WTC11 (cell line): ENCODE measurements around the gene CKB. TPM values are rescaled to one million over a fixed set of nuclear protein-coding genes. Genes with fewer than 3 reads are reported as not detected.

Experiments used
- ATAC-seq: fragments of 200-7000 bp; cut with Tn5 transposase; 2 replicates; pipeline ENCODE4 v1.10.0; 2021; ENCODE audit warnings: mild to moderate bottlenecking, moderate library complexity
- CTCF ChIA-PET: fragments of 300-600 bp; sonication (Branson Sonifier 250); formaldehyde crosslinking; loops from one replicate; lab custom pipeline; 2021; ENCODE audit warnings: antibody characterized with exemption; lab: Charles Lee
- POLR2A ChIA-PET: fragments of 350-600 bp; sonication (Branson Sonifier 250); formaldehyde crosslinking; loops from one replicate; lab custom pipeline; 2021; ENCODE audit warnings: antibody characterized with exemption; lab: Charles Lee
- DNase-seq: peaks from one replicate; pipeline ENCODE4 v3.0.0; 2021; ENCODE audit warnings: low spot score
- H3K27ac Mint-ChIP-seq: 2 replicates; pipeline ENCODE4 v1.8.0; 2021; ENCODE audit warnings: mixed read lengths
- H3K27me3 Mint-ChIP-seq: 2 replicates; pipeline ENCODE4 v1.8.0; 2021; ENCODE audit warnings: low read depth, mild to moderate bottlenecking, moderate library complexity, mixed read lengths
- H3K36me3 Mint-ChIP-seq: 2 replicates; pipeline ENCODE4 v1.8.0; 2021; ENCODE audit warnings: mixed read lengths
- H3K4me1 Mint-ChIP-seq: 2 replicates; pipeline ENCODE4 v1.8.0; 2022; ENCODE audit warnings: mixed read lengths
- H3K4me3 Mint-ChIP-seq: 2 replicates; pipeline ENCODE4 v1.8.0; 2021; ENCODE audit warnings: mild to moderate bottlenecking, moderate library complexity, mixed read lengths
- H3K9me3 Mint-ChIP-seq: 2 replicates; pipeline ENCODE4 v1.8.0; 2021; ENCODE audit warnings: mixed read lengths
- ATF2 ChIP-seq: sonication (generic); formaldehyde crosslinking; IDR thresholded peaks from 2 replicates; pipeline ENCODE4 v1.8.1; 2022; ENCODE audit warnings: low read depth, missing genetic modification reagents, borderline replicate concordance
- CREM ChIP-seq: sonication (generic); formaldehyde crosslinking; IDR thresholded peaks from 2 replicates; pipeline ENCODE4 v1.8.1; 2022; ENCODE audit warnings: mild to moderate bottlenecking, missing genetic modification reagents, moderate library complexity
- E2F4 ChIP-seq: sonication (generic); formaldehyde crosslinking; IDR thresholded peaks from 2 replicates; pipeline ENCODE4 v1.8.1; 2022; ENCODE audit warnings: low read depth, mild to moderate bottlenecking, moderate library complexity, missing genetic modification reagents, borderline replicate concordance
- ESRRA ChIP-seq: sonication (generic); formaldehyde crosslinking; IDR thresholded peaks from 2 replicates; pipeline ENCODE4 v1.8.1; 2022; ENCODE audit warnings: mild to moderate bottlenecking, missing genetic modification reagents, borderline replicate concordance
- ETV6 ChIP-seq: sonication (generic); formaldehyde crosslinking; IDR thresholded peaks from 2 replicates; pipeline ENCODE4 v1.8.1; 2022; ENCODE audit warnings: mild to moderate bottlenecking, missing genetic modification reagents
- GTF2I ChIP-seq: fragments of 250-450 bp; sonication (Bioruptor Pico); conservative IDR thresholded peaks from 2 replicates; pipeline ENCODE4 v1.4.0; 2021; ENCODE audit warnings: mild to moderate bottlenecking
- NFATC4 ChIP-seq: fragments of 250-450 bp; sonication (Bioruptor Pico); IDR thresholded peaks from 2 replicates; pipeline ENCODE4 v1.9.0; 2021; ENCODE audit warnings: mild to moderate bottlenecking
- NFYB ChIP-seq: sonication (generic); formaldehyde crosslinking; conservative IDR thresholded peaks from 2 replicates; pipeline ENCODE4 v1.8.0; 2022; ENCODE audit warnings: low read depth, missing genetic modification reagents
- NR3C1 ChIP-seq: sonication (generic); formaldehyde crosslinking; conservative IDR thresholded peaks from 2 replicates; pipeline ENCODE4 v1.8.1; 2023; ENCODE audit warnings: low read depth, mild to moderate bottlenecking, missing genetic modification reagents
- SMAD3 ChIP-seq: sonication (generic); formaldehyde crosslinking; IDR thresholded peaks from 2 replicates; pipeline ENCODE4 v1.8.0; 2022; ENCODE audit warnings: missing genetic modification reagents, mild to moderate bottlenecking, borderline replicate concordance
- SOX15 ChIP-seq: fragments of 250-450 bp; sonication (Bioruptor Pico); IDR thresholded peaks from 2 replicates; pipeline ENCODE4 v1.9.0; 2021; ENCODE audit warnings: mild to moderate bottlenecking
- TEAD1 ChIP-seq: sonication (generic); formaldehyde crosslinking; IDR thresholded peaks from 2 replicates; pipeline ENCODE4 v1.8.0; 2022; ENCODE audit warnings: mild to moderate bottlenecking, missing genetic modification reagents
- ZNF671 ChIP-seq: fragments of 250-450 bp; sonication (Bioruptor Pico); IDR thresholded peaks from 2 replicates; pipeline ENCODE4 v1.8.0; 2021; ENCODE audit warnings: mild to moderate bottlenecking
- total RNA-seq: library from RNA; stranded (reverse); gene quantifications from 3 replicates; pipeline ENCODE4 v1.2.3, GENCODE V29; 2021
- TF ChIP-seq, protein P1 (sequence below): sonication (generic); formaldehyde crosslinking; IDR thresholded peaks from 2 replicates; pipeline ENCODE4 v1.8.1; 2023; ENCODE audit warnings: mild to moderate bottlenecking, missing genetic modification reagents
- TF ChIP-seq, protein P2 (sequence below): fragments of 250-450 bp; sonication (Bioruptor Pico); conservative IDR thresholded peaks from 2 replicates; pipeline ENCODE4 v1.9.0; 2021; ENCODE audit warnings: mild to moderate bottlenecking
- TF ChIP-seq, protein P3 (sequence below): sonication (generic); formaldehyde crosslinking; IDR thresholded peaks from 2 replicates; pipeline ENCODE4 v1.8.1; 2023; ENCODE audit warnings: mild to moderate bottlenecking, moderate library complexity, missing genetic modification reagents
- TF ChIP-seq, protein P4 (sequence below): sonication (generic); formaldehyde crosslinking; IDR thresholded peaks from 2 replicates; pipeline ENCODE4 v1.8.0; 2022; ENCODE audit warnings: mild to moderate bottlenecking, missing genetic modification reagents
- TF ChIP-seq, protein P5 (sequence below): sonication (generic); formaldehyde crosslinking; IDR thresholded peaks from 2 replicates; pipeline ENCODE4 v1.8.1; 2023; ENCODE audit warnings: mild to moderate bottlenecking, missing genetic modification reagents, moderate library complexity

Gene CKB
- total RNA-seq, 1 experiment from 2014 or later, result 555 TPM

DNA sequence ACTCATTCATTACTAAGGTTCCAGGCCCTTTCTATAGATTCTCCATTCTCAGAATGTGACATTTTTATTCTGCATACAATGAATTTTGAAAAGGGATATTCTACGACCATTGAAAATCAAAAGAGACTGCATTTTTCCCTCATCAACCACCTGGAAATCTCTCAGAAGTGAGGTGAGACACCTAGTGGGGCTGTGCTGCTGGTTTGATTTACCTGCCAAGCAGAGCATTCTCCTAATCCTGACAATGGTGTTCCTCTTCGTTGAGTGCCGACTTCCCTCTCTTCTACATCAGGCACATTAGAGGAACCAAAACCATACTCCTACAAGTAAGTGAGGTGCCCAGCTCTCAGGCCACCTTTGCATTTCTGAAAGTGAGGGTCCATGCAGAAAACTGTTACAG is 14.9 kb downstream of the CKB start:
- no peaks in the 10 kb centered on the region for H3K4me1 Mint-ChIP-seq
- TF ChIP-seq E2F4 (no peak), CREM (CRISPR knock-in tag) (no peak), NFYB (CRISPR knock-in tag) (no peak), TEAD1 (CRISPR knock-in tag) (no peak), ETV6 (CRISPR knock-in tag) (no peak), ESRRA (CRISPR knock-in tag) (no peak), ZNF671 (CRISPR knock-in tag) (no peak), ATF2 (CRISPR knock-in tag) (no peak), NFATC4 (no peak), GTF2I (CRISPR knock-in tag) (no peak), SMAD3 (CRISPR knock-in tag) (no peak), NR3C1 (no peak), SOX15 (no peak)
- TF ChIP-seq, protein P1, sequence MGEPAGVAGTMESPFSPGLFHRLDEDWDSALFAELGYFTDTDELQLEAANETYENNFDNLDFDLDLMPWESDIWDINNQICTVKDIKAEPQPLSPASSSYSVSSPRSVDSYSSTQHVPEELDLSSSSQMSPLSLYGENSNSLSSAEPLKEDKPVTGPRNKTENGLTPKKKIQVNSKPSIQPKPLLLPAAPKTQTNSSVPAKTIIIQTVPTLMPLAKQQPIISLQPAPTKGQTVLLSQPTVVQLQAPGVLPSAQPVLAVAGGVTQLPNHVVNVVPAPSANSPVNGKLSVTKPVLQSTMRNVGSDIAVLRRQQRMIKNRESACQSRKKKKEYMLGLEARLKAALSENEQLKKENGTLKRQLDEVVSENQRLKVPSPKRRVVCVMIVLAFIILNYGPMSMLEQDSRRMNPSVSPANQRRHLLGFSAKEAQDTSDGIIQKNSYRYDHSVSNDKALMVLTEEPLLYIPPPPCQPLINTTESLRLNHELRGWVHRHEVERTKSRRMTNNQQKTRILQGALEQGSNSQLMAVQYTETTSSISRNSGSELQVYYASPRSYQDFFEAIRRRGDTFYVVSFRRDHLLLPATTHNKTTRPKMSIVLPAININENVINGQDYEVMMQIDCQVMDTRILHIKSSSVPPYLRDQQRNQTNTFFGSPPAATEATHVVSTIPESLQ (CRISPR knock-in tag), result no peak
- TF ChIP-seq, protein P2, sequence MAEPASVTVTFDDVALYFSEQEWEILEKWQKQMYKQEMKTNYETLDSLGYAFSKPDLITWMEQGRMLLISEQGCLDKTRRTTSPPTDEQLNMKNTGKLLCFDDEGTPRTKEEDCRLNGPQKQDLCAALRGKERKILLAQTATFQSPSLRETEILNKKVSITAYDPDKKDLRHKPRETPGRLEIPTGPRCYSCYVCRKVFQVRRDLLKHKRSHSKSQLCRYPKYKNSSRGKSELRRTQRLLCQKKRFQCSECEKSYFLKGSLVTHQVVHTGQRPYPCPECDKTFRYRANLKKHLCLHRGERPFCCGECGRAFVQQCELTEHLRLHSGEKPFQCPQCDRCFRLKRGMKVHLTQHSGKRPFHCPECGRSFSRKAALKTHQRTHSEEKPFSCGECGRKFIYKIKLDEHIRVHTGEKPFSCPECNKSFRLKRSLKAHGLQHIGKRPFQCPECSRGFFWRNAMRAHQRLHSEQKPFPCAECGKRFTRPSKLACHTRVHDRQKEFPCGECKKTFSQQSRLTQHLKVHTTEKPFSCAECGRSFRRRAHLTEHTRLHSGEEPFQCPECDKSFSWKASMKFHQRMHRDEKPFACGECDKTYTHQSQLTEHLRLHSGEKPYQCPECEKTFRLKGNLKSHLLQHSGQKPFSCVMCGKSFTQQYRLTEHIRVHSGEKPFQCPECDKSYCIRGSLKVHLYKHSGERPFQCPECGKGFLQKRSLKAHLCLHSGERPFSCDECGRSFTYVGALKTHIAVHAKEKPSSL (CRISPR knock-in tag), result no peak
- TF ChIP-seq, protein P3, sequence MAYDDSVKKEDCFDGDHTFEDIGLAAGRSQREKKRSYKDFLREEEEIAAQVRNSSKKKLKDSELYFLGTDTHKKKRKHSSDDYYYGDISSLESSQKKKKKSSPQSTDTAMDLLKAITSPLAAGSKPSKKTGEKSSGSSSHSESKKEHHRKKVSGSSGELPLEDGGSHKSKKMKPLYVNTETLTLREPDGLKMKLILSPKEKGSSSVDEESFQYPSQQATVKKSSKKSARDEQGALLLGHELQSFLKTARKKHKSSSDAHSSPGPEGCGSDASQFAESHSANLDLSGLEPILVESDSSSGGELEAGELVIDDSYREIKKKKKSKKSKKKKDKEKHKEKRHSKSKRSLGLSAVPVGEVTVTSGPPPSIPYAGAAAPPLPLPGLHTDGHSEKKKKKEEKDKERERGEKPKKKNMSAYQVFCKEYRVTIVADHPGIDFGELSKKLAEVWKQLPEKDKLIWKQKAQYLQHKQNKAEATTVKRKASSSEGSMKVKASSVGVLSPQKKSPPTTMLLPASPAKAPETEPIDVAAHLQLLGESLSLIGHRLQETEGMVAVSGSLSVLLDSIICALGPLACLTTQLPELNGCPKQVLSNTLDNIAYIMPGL (CRISPR knock-in tag), result no peak
- TF ChIP-seq, protein P4, sequence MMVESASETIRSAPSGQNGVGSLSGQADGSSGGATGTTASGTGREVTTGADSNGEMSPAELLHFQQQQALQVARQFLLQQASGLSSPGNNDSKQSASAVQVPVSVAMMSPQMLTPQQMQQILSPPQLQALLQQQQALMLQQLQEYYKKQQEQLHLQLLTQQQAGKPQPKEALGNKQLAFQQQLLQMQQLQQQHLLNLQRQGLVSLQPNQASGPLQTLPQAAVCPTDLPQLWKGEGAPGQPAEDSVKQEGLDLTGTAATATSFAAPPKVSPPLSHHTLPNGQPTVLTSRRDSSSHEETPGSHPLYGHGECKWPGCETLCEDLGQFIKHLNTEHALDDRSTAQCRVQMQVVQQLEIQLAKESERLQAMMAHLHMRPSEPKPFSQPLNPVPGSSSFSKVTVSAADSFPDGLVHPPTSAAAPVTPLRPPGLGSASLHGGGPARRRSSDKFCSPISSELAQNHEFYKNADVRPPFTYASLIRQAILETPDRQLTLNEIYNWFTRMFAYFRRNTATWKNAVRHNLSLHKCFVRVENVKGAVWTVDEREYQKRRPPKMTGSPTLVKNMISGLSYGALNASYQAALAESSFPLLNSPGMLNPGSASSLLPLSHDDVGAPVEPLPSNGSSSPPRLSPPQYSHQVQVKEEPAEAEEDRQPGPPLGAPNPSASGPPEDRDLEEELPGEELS (CRISPR knock-in tag), result no peak
- TF ChIP-seq, protein P5, sequence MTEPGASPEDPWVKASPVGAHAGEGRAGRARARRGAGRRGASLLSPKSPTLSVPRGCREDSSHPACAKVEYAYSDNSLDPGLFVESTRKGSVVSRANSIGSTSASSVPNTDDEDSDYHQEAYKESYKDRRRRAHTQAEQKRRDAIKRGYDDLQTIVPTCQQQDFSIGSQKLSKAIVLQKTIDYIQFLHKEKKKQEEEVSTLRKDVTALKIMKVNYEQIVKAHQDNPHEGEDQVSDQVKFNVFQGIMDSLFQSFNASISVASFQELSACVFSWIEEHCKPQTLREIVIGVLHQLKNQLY (CRISPR knock-in tag), result no peak
- TF ChIP-seq, all 79 proteins: peak for 0
- H3K4me3 Mint-ChIP-seq, result no peak overlapping the region
- H3K27me3 Mint-ChIP-seq, result no peaks in the 10 kb centered on the region
- ATAC-seq (no peak), DNase-seq (no peak)
- no peak overlapping the region for H3K27ac Mint-ChIP-seq
- ChIA-PET POLR2A (no interaction called here), CTCF (interaction anchor here (0.7 to 6.5 kb wide), 2 partner anchors 11 to 14 kb away, joined by 5 to 42 read pairs; no protein-coding TSS in a partner anchor)
- H3K36me3 Mint-ChIP-seq, result peaks cover 25% of the 10 kb centered on the region
- H3K9me3 Mint-ChIP-seq, result no peaks in the 10 kb centered on the region
